GM18907 (cell line): ENCODE data around the gene RD3L.
"Not testable (repeated sequence)": the region's sequence is repeated elsewhere in the genome, so short reads cannot be mapped to it uniquely, and the experiment has no call there.

Experiments used
- ATAC-seq: cut with Tn5 transposase; IDR thresholded peaks from one replicate; pipeline ENCODE4 v1.9.1; 2021; ENCODE audit warnings: mild to moderate bottlenecking, moderate library complexity; ENCODE audit not compliant: unreplicated experiment

Gene RD3L

DNA sequence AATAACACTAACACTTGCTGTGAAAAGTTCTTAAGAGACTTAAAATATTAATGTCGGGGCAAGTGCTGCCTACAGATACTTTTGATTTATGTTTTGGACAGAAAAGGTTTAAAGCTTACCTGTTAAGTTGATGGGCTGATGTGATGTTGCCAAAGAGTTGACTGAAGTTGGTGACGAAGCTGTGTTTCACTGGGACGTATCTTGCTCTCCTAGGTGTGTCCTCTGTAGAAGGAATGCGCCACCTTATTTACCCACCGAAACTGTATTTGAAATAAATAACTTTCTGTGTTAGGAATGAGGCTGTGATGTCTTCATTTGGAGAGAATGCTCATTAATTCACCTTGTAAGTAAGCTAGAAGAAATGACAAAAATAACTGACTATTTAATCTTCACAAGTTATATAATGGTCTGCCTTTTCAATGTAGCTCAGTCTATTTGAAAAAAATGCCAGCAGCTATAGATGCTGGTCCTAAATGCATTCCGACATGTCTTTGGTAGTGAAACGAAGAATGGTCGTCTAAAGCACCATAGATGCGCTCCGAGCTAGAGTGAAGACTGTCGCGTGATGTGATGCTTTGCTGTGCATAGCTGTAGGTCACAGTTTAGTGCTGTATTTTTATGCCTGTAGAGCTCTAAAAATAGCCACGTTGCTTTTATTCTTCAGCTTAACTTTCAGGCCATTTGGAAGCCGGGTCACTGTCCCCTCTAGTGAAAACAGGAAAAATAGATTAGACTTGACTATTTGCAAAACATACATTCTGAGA is at the start of gene RD3L:
RD3L (minus strand) TSS at position 557 of the 764 bp plus-strand sequence. CDS start 834 bp downstream, outside the sequence.
- no peak for ATAC-seq

DNA sequence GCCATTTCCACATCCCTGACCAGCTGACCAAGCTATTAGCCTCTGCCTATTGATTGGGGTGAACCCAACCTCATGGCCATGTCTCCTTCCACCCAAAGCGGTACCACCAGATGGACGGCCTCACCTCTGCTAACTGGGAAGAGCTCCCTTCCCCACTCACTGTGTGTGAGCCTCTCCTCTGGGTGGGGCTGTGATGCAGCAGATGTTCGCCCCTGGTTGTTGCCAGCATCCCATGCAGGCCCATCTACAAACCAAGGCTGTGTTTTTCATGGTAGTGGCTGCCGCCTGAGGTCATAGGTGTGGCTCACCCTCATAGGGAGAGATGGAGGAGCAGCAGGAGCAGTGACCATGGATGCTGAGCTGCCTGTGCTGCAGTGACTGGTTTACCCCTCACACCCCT is 47.6 kb upstream of the RD3L start:
- no peak for ATAC-seq

DNA sequence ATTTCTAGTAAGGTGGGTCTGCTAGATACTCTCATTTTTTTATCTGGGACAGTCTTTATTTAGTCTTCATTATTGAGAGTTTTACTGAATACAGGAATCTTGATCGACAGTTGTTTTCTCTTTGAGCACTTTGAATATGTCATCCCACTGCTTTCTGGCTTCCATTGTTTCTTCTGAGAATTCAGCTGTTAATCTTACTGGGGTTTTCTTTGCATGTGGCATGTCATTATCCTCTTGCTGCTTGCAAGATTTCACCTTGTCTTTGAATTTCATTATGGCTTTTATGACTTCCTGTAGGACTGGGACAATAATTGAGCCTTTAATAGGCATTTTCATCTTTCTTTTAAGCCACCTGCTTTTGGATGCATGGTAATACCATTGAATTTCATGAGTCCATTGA is 46.7 kb upstream of the RD3L start:
- no peak for ATAC-seq

DNA sequence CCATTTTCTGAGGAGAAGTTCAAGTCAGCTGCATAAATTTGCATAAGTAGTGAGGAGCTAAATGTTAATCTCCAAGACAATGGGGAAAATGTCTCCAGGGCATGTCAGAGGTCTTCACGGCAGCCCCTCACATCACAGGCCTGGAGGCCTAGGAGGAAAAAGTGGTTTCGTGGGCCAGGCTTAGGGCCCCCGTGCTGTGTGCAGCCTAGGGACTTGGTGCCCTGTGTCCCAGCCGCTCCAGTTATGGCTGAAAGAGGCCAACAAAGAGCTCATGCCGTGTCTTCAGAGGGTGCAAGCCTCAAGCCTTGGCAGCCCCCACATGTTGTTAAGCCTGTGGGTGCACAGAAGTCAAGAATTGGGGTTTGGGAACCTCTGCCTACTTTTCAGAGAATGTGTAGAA is 41.9 kb upstream of the RD3L start:
- ATAC-seq: no peak

DNA sequence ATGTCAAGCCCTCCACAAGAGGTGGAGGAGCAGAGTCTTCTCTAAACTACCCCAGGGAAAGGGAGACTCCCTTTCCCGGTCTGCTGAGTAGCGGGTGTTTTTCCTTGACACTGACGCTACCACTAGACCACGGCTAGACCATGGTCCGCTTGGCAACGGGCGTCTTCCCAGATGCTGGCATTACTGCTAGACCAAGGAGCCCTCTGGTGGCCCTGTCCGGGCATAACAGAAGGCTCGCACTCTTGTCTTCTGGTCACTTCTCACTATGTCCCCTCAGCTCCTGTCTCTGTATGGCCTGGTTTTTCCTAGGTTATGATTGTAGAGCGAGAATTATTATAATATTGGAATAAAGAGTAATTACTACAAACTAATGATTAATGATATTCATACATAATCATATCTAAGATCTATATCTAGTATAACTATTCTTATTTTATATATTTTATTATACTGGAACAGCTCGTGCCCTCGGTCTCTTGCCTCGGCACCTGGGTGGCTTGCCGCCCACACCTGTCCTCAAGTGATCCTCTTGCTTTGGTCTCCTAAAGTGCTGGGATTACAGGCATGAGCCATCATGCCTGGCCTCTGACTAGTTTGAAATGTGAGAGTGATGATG is 38.4 kb upstream of the RD3L start:
- ATAC-seq: not testable (repeated sequence)

DNA sequence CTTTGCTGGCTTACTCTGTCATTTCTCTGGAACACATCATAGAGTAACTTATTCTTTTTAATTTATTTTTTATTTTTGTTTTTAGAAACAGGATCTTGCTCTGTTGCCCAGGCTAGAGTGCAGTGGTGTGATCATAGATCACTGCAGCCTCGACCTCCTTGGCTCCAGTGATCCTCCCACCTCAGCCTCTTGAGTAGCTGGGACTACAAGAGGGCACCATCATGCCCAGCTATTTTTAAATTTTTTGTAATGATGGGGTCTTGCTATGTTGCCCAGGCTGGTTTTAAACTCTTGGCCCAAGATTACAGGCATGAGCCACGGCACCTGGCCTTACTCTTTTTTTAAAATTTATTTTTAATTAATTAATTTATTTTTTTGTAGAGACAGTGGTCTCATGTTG is 32.2 kb upstream of the RD3L start:
- no peak for ATAC-seq

DNA sequence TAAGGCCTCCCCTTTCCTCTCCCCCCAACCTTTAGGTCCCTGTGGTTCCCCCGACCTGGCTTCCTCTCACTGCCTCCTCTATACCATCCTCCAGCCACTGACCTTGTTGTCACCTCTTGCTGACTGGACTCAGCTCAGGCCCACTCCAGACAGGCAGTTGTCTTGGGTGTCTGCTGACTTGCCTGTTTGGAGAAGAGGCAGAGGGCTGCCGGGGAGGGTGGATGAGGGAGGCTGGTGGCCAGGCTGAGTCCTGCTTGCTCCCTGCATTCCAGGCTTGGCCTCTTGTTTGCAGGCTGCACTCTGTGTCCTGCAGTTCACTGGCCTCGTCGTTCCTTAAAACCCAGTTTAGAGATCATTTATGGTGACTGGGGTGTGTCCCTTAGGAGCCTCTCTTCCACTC is 31.0 kb upstream of the RD3L start:
- no peak for ATAC-seq

DNA sequence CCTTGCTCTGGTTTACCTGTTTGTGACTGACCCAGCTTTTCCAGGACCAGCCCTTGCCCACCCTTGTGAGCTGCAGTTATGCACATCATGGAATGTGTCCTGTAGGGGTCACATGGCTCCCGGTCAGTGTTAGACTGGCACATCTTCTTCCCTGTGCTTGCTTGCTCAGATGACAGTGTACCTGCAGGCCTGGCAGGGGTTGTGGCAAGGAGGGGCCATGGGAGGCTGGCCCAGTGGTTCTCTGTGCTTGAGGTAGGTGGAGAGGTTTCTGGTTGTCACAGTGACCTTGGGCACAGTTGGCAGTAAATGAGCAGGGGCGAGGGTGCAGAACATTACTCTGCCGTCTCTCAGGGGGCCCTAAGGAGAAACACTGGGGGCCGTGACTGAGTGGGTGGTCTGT is 27.6 kb upstream of the RD3L start:
- no peak for ATAC-seq

DNA sequence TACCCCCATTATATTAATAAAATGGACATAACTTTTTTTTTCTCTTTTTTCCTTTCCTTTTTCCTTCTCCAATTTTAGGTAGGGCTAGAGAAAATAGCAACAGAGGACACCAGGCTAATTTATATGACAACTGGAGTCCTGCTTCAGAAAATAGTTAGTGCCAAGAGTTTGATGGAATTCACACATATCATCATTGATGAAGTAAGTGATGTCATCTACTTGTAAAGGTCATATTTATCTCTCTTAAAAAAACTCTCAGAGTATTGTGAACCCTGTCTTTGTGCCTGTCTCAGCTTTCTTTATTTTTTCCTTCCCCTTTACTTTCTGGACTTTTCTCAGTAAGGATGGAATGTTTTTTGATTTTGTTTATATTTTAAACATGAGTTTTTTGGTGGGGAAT is 24.3 kb upstream of the RD3L start:
- no peak for ATAC-seq

DNA sequence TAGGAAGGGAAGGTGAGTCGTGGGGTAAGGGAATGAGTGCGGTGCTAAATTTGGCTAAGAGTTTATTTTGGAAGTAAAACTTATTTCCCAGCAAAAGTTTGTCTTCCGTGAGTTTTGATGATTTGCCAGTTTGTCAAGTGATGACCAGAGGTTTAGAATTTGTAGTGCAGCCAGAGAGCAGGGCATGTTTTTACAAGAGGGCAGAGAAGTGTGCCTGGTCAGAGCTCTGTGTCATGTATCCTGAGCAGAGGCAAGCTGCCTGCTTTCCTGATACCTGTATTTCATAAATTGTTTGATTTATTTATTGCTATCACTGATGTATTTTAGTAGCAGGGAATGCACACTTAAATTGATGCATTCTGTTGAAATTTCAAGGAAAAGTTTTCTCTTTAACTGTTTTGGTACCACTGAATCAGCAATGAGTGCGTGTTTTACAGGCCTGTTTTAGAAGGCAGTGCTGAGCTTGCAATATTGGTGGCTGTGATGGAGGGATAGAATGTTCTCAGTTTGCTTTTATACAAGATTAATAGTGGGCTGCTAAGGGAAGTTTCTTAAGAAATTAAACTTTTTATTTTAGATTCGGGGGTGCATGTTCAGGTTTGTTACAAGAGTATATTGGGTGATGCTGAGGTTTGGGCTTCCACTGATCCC is 19.7 kb upstream of the RD3L start:
- ATAC-seq: no peak

DNA sequence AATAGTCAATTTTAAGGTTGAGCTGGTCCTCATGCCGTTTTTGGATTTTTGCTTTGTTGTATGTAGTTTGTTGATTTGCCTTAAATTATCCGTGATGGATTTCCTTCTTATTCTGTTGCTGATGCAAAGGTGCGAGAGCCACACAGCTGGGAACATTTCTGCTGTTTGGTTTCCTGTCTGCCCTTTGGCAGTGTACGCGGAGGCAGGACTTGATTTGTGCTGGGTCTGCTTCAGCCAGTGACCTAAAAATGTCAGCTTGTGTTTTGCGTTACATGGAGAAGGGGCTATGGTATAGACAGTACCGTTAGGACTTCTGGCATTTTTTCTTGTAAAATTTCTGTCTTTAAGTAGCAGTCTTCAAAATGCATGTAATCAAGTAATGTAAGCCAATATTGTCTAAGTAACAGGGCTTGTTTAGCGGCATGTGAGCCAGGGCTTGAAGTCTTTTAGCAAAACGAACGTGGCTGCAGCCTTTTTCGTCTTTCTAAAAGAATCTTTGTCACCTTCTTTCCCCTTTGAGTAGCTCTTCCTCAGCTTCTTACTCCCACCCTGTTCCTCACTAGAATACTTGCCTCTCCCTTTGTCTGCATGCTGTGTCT is 18.2 kb upstream of the RD3L start:
- no peak for ATAC-seq

DNA sequence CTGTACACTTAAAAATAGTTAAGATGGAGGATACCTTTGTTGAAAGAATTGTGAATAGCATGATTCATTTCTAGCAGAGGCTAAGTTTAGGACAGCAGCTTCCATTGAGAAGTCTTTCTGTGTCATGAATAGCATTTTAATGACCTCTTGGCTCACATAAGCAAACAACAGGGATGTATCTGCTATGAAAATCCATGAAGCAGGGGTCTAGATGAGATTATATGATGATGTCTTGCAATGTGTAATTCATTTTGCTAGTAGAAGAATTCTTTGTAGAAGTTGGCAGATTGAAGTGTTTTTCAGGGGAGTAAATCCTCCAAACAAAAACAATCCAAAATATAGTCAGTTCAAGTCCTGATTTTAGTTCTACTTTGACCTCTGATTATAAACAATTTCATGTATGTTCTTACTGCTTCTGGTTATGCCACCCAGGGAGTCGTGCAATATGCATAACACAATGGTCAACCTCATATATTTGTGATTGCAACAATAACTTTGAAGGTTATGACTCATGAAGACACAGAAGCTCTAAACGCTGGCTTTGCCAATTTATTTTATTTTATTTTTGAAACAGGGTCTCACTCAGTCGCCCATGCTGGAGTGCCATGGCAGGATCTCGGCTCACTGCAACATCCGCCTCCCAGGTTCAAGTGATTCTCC is 6.9 kb upstream of the RD3L start:
- no peak for ATAC-seq

DNA sequence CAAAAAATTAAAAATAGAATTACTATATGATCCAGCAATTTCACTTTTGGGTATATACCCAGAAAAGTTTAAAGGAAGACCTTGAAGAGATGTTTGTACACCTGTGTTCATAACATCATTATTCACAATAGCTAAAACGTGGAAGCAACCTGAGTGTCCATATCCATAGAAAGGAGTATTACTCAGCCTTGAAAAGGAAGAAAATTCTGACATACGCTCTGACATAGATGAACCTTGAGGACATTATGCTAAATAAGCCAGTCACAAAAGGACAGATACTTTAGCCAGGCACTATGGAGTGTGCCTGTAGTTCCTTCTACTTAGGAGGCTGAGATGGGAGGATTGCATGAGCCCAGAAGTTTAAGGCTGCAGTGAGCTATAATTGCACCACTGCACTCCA is 6.1 kb upstream of the RD3L start:
- ATAC-seq: no peak

DNA sequence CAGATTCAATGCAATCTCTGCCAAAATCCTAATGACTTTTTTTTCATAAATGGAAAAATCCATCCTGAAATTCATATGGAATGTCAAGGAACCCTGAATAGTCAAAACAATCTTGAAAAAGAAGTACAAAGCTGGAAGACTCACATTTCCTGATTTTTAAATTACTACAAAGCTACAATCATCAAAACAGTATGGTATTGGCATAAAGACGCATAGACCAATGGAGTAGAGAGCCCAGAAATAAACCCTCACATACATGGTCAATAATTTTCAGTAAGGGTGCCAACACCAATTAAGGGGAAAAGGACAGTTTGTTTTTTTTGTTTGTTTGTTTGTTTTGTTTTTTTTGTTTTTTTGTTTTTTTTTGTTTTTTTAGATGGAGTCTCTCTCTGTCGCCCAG is 4.6 kb upstream of the RD3L start:
- no peak for ATAC-seq

DNA sequence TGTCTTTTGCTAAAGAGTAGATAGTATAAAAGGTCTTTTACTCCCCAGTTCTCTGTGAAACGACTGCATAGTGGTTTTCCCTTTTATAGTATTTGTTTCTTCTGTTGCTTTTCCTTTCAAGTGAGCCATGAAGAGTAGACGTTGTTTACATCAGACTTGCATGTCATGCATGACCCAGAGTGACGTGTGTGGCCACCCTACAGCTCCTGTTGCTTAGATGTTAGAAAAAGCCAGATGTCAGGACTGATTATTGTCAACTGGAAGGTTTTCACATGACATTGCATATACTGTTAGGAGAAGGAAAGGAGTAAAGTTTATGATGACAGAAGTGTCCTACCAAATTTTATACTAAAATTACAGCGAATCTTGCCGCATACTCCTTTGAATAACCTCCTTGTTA is 1.3 kb upstream of the RD3L start:
- no peak for ATAC-seq

DNA sequence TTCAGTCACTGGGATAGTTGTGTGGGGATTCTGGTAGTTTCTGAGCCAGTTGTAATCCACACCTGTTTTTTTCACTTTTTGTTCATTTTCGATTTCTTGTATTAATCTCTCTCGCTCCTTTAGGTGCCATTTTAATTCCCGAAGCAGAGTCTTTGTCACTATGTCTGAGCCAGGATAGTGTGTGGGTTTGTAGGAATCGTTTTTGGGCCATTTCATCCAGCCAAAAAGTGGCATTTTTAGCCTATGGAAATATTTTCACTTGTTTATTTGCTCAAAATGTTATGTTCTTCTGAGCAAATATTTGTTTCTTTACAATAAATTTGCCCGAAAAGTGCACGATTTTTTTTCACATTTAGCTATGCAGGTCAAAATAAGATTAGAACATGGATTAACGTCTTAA is 867 bp downstream of the RD3L start:
- ATAC-seq: no peak

DNA sequence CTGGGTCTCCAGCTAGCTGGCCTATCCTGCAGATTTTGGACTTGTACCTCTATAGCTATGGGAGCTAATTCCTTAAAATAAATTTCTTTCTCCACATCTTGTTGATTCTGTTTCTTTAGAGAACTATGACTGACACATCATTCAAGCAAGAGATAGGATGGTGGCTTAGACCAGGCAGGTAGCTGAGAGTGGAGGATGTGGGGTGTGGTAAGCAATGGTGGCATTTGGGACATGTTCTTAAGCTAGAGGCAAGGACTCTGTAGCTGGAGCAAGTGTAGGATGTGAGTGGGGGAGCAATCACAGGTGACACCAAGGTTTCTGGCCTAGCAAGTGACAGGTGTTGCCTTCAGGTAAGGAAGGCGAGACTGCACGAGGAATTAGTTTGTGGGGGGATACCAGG is 7.2 kb downstream of the RD3L start:
- ATAC-seq: no peak

DNA sequence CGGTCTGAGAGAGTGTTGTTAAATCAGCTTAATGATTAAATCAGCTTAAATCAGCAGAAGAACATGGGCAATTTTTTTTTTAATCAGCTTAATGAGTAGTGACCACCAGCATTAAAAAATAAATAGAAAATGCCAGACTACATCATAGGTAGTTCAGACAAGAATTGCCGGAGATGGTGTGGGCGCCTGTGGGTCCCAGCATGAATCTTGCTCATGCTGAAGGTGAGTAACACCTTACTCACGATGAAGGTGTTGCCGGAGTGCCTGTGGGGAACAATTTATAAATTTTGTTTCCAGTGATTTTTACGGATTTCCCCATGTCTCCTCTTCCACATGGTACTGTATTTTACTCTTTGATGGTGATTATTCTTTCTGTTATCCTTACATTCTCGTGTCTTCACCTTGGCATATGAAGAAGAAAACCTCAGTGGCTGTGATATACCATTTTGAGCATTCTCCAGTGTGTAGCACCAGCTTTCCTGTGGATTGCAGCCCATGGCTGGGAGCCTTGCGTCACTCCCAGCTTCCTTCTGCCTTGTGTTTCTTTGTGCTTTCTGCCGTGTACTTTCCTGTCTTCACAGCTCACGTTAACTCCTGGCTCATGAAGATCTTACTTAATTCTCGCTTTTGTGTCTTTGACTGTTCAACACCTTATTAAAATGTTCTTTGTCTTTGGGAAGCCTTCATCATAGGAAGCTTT is 9.4 kb downstream of the RD3L start:
- ATAC-seq: no peak

DNA sequence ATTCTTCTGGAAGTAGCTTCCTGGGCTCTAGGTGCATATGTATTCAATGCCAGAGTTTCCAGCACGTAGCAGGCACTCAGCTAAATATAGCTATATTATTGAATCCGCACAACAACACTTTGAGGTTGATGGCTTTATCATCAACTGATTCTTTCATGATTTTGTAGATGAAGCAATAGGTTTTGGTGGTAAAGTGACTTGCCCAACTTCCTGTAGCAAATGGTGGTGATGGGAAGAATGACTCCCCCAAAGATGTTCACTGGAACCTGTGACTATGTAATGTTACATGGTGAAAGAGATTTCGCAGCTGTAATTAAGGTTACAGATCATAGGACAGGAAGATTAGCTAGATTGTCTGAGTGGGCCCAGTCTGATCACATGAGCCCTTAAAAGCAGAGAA is 10.9 kb downstream of the RD3L start:
- ATAC-seq: no peak

DNA sequence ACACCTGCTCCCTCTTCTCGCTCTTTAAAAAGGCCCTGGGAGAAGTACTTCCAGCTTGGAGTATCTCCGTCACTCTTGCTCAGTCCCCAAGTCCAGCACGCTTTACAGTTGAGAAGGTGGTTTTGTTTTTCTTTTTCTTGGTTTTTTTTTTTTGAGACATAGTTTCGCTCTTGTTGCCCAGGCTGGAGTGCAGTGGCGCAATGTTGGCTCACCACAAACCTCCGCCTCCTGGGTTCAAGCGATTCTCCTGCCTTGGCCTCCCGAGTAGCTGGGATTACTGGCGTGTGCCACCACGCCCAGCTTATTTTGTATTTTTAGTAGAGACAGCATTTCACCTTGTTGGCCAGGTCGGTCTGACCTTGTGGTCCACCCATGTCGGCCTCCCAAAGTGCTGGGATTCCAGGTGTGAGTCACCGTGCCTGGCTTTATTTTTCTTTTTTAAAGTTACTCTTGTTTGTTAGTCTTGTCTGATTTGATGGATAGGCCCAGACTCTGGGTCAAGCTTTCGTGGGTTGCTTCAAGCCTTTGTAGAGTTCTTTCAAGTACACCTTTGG is 12.2 kb downstream of the RD3L start:
- no peak for ATAC-seq
